A549 (cell line): ENCODE results near the gene MYO1H.

Experiments
- CBX2 ChIP-seq: fragments of 200-600 bp; sonication (generic); IDR thresholded peaks from 2 replicates; pipeline ENCODE4 v1.6.1; 2016; ENCODE audit warnings: low read depth, mild to moderate bottlenecking, borderline replicate concordance
- CEBPB ChIP-seq, 2 experiments: fragments of >200 bp in 1 of 2; sonication (Bioruptor Twin) in 1 of 2; formaldehyde crosslinking in 1 of 2; IDR thresholded peaks; 2 replicates each; pipeline ENCODE4 v1.6.1; 2012 to 2016
- EP300 ChIP-seq, 2 experiments: fragments of >200 bp; sonication (Bioruptor Twin); formaldehyde crosslinking; IDR thresholded peaks; 2 replicates in 1 of 2; 3 replicates in 1 of 2; pipeline ENCODE4 v1.6.1; 2016 to 2017
- KDM1A ChIP-seq: fragments of 200-600 bp; sonication (generic); IDR thresholded peaks from 2 replicates; pipeline ENCODE4 v1.6.1; 2016; ENCODE audit warnings: low read depth, mild to moderate bottlenecking
- MAX ChIP-seq: IDR thresholded peaks from 2 replicates; pipeline ENCODE4 v1.6.1; 2012
- MAZ ChIP-seq: fragments of 150-350 bp; IDR thresholded peaks from 2 replicates; pipeline ENCODE4 v1.6.1; 2014; ENCODE audit warnings: antibody characterized with exemption, low read depth, low read length, borderline replicate concordance
- RAD21 ChIP-seq, 2 experiments: fragments of >200 bp in 1 of 2; sonication (Bioruptor Twin) in 1 of 2; formaldehyde crosslinking in 1 of 2; IDR thresholded peaks in 1 of 2; conservative IDR thresholded peaks in 1 of 2; 2 replicates in 1 of 2; 3 replicates in 1 of 2; pipeline ENCODE4 v1.6.1; 2012 to 2018; ENCODE audit warnings: inconsistent platforms in 1 of 2
- REST ChIP-seq: fragments of 200-600 bp; sonication (generic); IDR thresholded peaks from 2 replicates; pipeline ENCODE4 v1.6.1; 2016; ENCODE audit warnings: antibody characterized with exemption, mild to moderate bottlenecking, moderate library complexity
- SMC3 ChIP-seq: fragments of >200 bp; sonication (Bioruptor Twin); formaldehyde crosslinking; IDR thresholded peaks from 3 replicates; pipeline ENCODE4 v1.6.1; 2018; ENCODE audit warnings: inconsistent platforms
- TF ChIP-seq, protein P1 (sequence below): fragments of >200 bp; sonication (Bioruptor Twin); formaldehyde crosslinking; IDR thresholded peaks from 3 replicates; pipeline ENCODE4 v1.5.1; 2016
- TF ChIP-seq, protein P2 (sequence below): fragments of 250-450 bp; sonication (Bioruptor Pico); IDR thresholded peaks from 2 replicates; pipeline ENCODE4 v1.5.0; 2021; ENCODE audit warnings: mild to moderate bottlenecking, moderate library complexity, borderline replicate concordance

DNA sequence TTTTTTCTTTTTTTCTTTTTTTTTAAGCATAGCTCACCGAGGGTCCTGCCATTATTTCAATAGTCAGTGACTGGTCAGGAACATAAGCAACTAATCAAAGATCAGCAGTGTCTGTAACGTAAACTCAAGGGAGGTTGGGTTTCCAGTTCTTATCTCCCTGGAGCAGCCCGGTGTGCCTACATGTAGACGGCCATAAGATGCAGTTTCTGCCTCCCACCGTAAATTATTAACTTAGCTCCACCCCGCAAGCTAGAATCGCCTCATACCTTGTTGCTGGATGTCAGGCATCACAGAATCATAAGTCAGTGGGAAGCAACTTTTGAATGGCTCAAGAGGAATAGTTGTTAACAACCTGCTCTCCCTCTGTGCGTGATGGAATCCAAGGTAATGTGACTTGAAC, at the start of gene MYO1H:
- TF ChIP-seq CEBPB (IDR thresholded peaks at IDR 0.05), result no peak
- TF ChIP-seq, protein P1, sequence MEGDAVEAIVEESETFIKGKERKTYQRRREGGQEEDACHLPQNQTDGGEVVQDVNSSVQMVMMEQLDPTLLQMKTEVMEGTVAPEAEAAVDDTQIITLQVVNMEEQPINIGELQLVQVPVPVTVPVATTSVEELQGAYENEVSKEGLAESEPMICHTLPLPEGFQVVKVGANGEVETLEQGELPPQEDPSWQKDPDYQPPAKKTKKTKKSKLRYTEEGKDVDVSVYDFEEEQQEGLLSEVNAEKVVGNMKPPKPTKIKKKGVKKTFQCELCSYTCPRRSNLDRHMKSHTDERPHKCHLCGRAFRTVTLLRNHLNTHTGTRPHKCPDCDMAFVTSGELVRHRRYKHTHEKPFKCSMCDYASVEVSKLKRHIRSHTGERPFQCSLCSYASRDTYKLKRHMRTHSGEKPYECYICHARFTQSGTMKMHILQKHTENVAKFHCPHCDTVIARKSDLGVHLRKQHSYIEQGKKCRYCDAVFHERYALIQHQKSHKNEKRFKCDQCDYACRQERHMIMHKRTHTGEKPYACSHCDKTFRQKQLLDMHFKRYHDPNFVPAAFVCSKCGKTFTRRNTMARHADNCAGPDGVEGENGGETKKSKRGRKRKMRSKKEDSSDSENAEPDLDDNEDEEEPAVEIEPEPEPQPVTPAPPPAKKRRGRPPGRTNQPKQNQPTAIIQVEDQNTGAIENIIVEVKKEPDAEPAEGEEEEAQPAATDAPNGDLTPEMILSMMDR, result no peak
- TF ChIP-seq RAD21 (conservative IDR thresholded peaks at IDR 0.05 in 1 of 2, IDR thresholded peaks at IDR 0.05 in 1 of 2), result no peak
- no peak for TF ChIP-seq KDM1A
- TF ChIP-seq EP300 (IDR thresholded peaks at IDR 0.05), result no peak
- TF ChIP-seq, protein P2, sequence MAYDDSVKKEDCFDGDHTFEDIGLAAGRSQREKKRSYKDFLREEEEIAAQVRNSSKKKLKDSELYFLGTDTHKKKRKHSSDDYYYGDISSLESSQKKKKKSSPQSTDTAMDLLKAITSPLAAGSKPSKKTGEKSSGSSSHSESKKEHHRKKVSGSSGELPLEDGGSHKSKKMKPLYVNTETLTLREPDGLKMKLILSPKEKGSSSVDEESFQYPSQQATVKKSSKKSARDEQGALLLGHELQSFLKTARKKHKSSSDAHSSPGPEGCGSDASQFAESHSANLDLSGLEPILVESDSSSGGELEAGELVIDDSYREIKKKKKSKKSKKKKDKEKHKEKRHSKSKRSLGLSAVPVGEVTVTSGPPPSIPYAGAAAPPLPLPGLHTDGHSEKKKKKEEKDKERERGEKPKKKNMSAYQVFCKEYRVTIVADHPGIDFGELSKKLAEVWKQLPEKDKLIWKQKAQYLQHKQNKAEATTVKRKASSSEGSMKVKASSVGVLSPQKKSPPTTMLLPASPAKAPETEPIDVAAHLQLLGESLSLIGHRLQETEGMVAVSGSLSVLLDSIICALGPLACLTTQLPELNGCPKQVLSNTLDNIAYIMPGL (CRISPR knock-in tag), result no peak
- no peak for TF ChIP-seq MAZ
- TF ChIP-seq SMC3, result no peak
- TF ChIP-seq MAX, result no peak
- TF ChIP-seq CBX2, result no peak
- TF ChIP-seq REST, result no peak
